H1 (cell line): Measurements from ENCODE around the gene SRCIN1. TPM values are rescaled to one million over a fixed set of nuclear protein-coding genes. Genes with fewer than 3 reads are reported as not detected.

Experiments
- CTCF ChIA-PET: fragments of 300-600 bp; sonication (Branson Sonifier 250); formaldehyde crosslinking; loops from one replicate; lab custom pipeline; 2021; ENCODE audit not compliant: partially characterized antibody; lab: Charles Lee
- POLR2A ChIA-PET: fragments of 300-600 bp; sonication (Branson Sonifier 250); formaldehyde crosslinking; loops from one replicate; lab custom pipeline; 2021; ENCODE audit warnings: inconsistent platforms; ENCODE audit not compliant: partially characterized antibody; lab: Charles Lee
- DNase-seq, 2 experiments: peaks; one replicate each; pipeline versions ENCODE4 v3.0.0 to v3.0.0-alpha.2; 2010 to 2022; ENCODE audit warnings: low spot score in 2 of 2, low read depth in 1 of 2, mixed read lengths in 1 of 2
- FAIRE-seq: peaks from 2 replicates; lab custom pipeline; 2011; peaks lifted over from hg19 to GRCh38; lab: Jason Lieb, UNC
- H2AFZ ChIP-seq: 2 replicates; pipeline ENCODE4 v1.8.1; 2012; ENCODE audit warnings: low read length, inconsistent platforms
- H2AK5ac ChIP-seq: 2 replicates; pipeline ENCODE4 v1.6.1; 2013; ENCODE audit warnings: low read depth, low read length
- H2BK120ac ChIP-seq: replicated peaks from 2 replicates; pipeline ENCODE3; 2013; ENCODE audit warnings: low read depth, low read length, inconsistent platforms
- H2BK12ac ChIP-seq: 2 replicates; pipeline ENCODE4 v1.6.1; 2013; ENCODE audit warnings: low read depth, low read length
- H2BK15ac ChIP-seq: 2 replicates; pipeline ENCODE4 v1.6.1; 2013; ENCODE audit warnings: low read length
- H2BK20ac ChIP-seq: 2 replicates; pipeline ENCODE4 v1.6.1; 2013; ENCODE audit warnings: low read length
- H2BK5ac ChIP-seq: 2 replicates; pipeline ENCODE4 v1.6.1; 2013; ENCODE audit warnings: low read depth, low read length
- H3K14ac ChIP-seq: 2 replicates; pipeline ENCODE4 v1.6.1; 2013; ENCODE audit warnings: inconsistent platforms; ENCODE audit not compliant: insufficient read length
- H3K18ac ChIP-seq: 2 replicates; pipeline ENCODE4 v1.6.1; 2013; ENCODE audit warnings: low read length; ENCODE audit errors: extremely low read depth
- H3K23ac ChIP-seq: 2 replicates; pipeline ENCODE4 v1.6.1; 2013; ENCODE audit warnings: inconsistent platforms; ENCODE audit not compliant: insufficient read length
- H3K23me2 ChIP-seq: 2 replicates; pipeline ENCODE4 v1.6.1; 2013; ENCODE audit warnings: low read depth, low read length
- H3K27ac ChIP-seq: 2 replicates; pipeline ENCODE4 v1.6.1; 2011; ENCODE audit warnings: low read depth, low read length, inconsistent platforms
- H3K27me3 ChIP-seq, 4 experiments: replicated peaks in 1 of 4; 1 replicate in 1 of 4; 2 replicates in 3 of 4; pipeline versions ENCODE4 v1.6.1 to v1.8.1; 2011 to 2013; ENCODE audit warnings: low read length in 3 of 4, mild to moderate bottlenecking in 3 of 4, inconsistent platforms in 2 of 4, mixed read lengths in 2 of 4, moderate library complexity in 1 of 4; ENCODE audit not compliant: control insufficient read depth in 3 of 4, insufficient read depth in 3 of 4; ENCODE audit errors: extremely low read depth in 1 of 4
- H3K36me3 ChIP-seq, 4 experiments: 2 replicates each; pipeline versions ENCODE4 v1.6.1 to v1.8.1; 2011 to 2013; ENCODE audit warnings: mild to moderate bottlenecking in 4 of 4, low read length in 3 of 4, moderate library complexity in 2 of 4, control low read depth in 1 of 4, inconsistent platforms in 1 of 4; ENCODE audit not compliant: insufficient read depth in 4 of 4, control insufficient read depth in 2 of 4
- H3K4ac ChIP-seq: replicated peaks from 2 replicates; pipeline ENCODE3; 2013; ENCODE audit warnings: low read length, low read depth, mixed read lengths, inconsistent platforms; ENCODE audit not compliant: insufficient read length
- H3K4me1 ChIP-seq, 4 experiments: replicated peaks in 1 of 4; 1 replicate in 1 of 4; 2 replicates in 3 of 4; pipeline versions ENCODE4 v1.6.1 to v1.8.1; 2011 to 2013; ENCODE audit warnings: low read length in 3 of 4, inconsistent platforms in 2 of 4, mixed read lengths in 1 of 4; ENCODE audit not compliant: insufficient read depth in 4 of 4, control insufficient read depth in 3 of 4
- H3K4me2 ChIP-seq, 2 experiments: 2 replicates each; pipeline versions ENCODE4 v1.6.1 to v1.8.1; 2011 to 2013; ENCODE audit warnings: low read depth in 2 of 2, low read length in 2 of 2, control low read depth in 1 of 2, inconsistent platforms in 1 of 2, mild to moderate bottlenecking in 1 of 2; ENCODE audit not compliant: insufficient read depth in 1 of 2
- H3K4me3 ChIP-seq, 4 experiments: fragments of 200-600, 300-600 bp in 1 of 4; sonication (generic), shearing (Covaris generic), sonication (Bioruptor Twin) in 1 of 4; 2 replicates each; pipeline versions ENCODE4 v1.5.1 to v1.8.1; 2011 to 2016; ENCODE audit warnings: low read length in 4 of 4, low read depth in 3 of 4, control low read depth in 2 of 4, inconsistent platforms in 2 of 4, mild to moderate bottlenecking in 2 of 4, mixed read lengths in 1 of 4, moderate library complexity in 1 of 4; ENCODE audit not compliant: insufficient read depth in 2 of 4; ENCODE audit errors: extremely low read depth in 1 of 4
- H3K56ac ChIP-seq: replicated peaks from 2 replicates; pipeline ENCODE3; 2013; ENCODE audit warnings: low read depth, mild to moderate bottlenecking, mixed read lengths, low read length, inconsistent platforms; ENCODE audit not compliant: insufficient read length
- H3K79me1 ChIP-seq: 2 replicates; pipeline ENCODE4 v1.6.1; 2013; ENCODE audit warnings: low read depth, low read length, control low read depth
- H3K79me2 ChIP-seq, 2 experiments: 2 replicates each; pipeline versions ENCODE4 v1.6.1 to v1.8.1; 2012 to 2013; ENCODE audit warnings: low read length in 2 of 2, mild to moderate bottlenecking in 2 of 2, inconsistent platforms in 1 of 2; ENCODE audit not compliant: insufficient read depth in 2 of 2, control insufficient read depth in 1 of 2
- H3K9ac ChIP-seq, 4 experiments: replicated peaks in 1 of 4; 1 replicate in 1 of 4; 2 replicates in 3 of 4; pipeline versions ENCODE4 v1.6.1 to v1.8.1; 2011 to 2013; ENCODE audit warnings: low read depth in 3 of 4, low read length in 3 of 4, control low read depth in 2 of 4, mild to moderate bottlenecking in 2 of 4, moderate library complexity in 2 of 4, inconsistent platforms in 1 of 4; ENCODE audit errors: extremely low read depth in 1 of 4
- H3K9me3 ChIP-seq, 2 experiments: 2 replicates each; pipeline versions ENCODE4 v1.6.1 to v1.8.1; 2012 to 2013; ENCODE audit warnings: mild to moderate bottlenecking in 2 of 2, moderate library complexity in 2 of 2, control low read depth in 1 of 2, inconsistent platforms in 1 of 2, low read depth in 1 of 2, low read length in 1 of 2, mixed read lengths in 1 of 2; ENCODE audit not compliant: insufficient read depth in 2 of 2
- H4K20me1 ChIP-seq, 2 experiments: replicated peaks in 1 of 2; 2 replicates each; pipeline versions ENCODE3 to v1.8.1; 2011 to 2013; ENCODE audit warnings: inconsistent platforms in 2 of 2, low read length in 2 of 2, mild to moderate bottlenecking in 1 of 2; ENCODE audit not compliant: insufficient read depth in 2 of 2, control insufficient read depth in 1 of 2
- H4K5ac ChIP-seq: 2 replicates; pipeline ENCODE4 v1.6.1; 2013; ENCODE audit warnings: low read length, low read depth, mixed read lengths, inconsistent platforms; ENCODE audit not compliant: insufficient read length
- H4K8ac ChIP-seq: 2 replicates; pipeline ENCODE4 v1.8.0; 2013; ENCODE audit warnings: mild to moderate bottlenecking, moderate library complexity, low read length, inconsistent platforms; ENCODE audit not compliant: insufficient read depth; ENCODE audit errors: extremely low read depth
- H4K91ac ChIP-seq: replicated peaks from 2 replicates; pipeline ENCODE3; 2013; ENCODE audit warnings: low read length, mixed read lengths, inconsistent platforms; ENCODE audit not compliant: insufficient read length
- ASH2L ChIP-seq: fragments of 200-600, 300-600 bp; sonication (generic); IDR thresholded peaks from one replicate; pipeline ENCODE4 v1.7.1; 2017; ENCODE audit warnings: low read length
- CREB1 ChIP-seq: IDR thresholded peaks from 2 replicates; pipeline ENCODE4 v1.6.1; 2012; ENCODE audit warnings: inconsistent platforms
- YY1 ChIP-seq: IDR thresholded peaks from 2 replicates; pipeline ENCODE4 v1.6.1; 2011; ENCODE audit warnings: low read depth, mild to moderate bottlenecking, low read length
- WGBS, 2 experiments: shearing (Covaris generic) in 1 of 2; methylation state at CpG; one replicate each; pipeline versions ENCODE4 v1.1.6 to v1.1.7; 2013 to 2015; ENCODE audit warnings: low lambda C conversion rate in 2 of 2, mixed read lengths in 2 of 2, inconsistent platforms in 1 of 2, low coverage in 1 of 2, missing lambda C conversion rate in 1 of 2; ENCODE audit not compliant: insufficient replicate concordance in 2 of 2, insufficient coverage in 1 of 2, insufficient read length in 1 of 2; ENCODE audit errors: extremely low coverage in 1 of 2, missing lambda C conversion rate in 1 of 2; 5-methylcytosine and 5-hydroxymethylcytosine counted together
- polyA plus RNA-seq, 7 experiments: library from polyadenylated mRNA; depleted of rRNA in 3 of 7; stranded (reverse) in 5 of 7; unstranded in 2 of 7; fragments of >200 nt in 5 of 7; fragments of 200-250 nt in 2 of 7; gene quantifications; 1 replicate in 5 of 7; 2 replicates in 1 of 7; 4 replicates in 1 of 7; pipeline versions ENCODE4 v1.2.1 to v1.2.3, GENCODE V29; 2011 to 2013; ENCODE audit warnings: missing spikeins in 2 of 7, mixed read lengths in 2 of 7
- total RNA-seq: library from RNA; stranded (reverse); fragmentation: NEBNext Ultra II Directional; extraction: Animal tissue kit (Norgen Biotek cat#: 25700); gene quantifications from 2 replicates; pipeline ENCODE4 v1.2.1, GENCODE V29; 2021

The SRCIN1 gene
- total and polyA plus RNA-seq, 2 of the 8 experiments (the other 6 are each of a cell fraction or from before 2014, with no cell fraction given): 2.8 to 3.8 TPM

- no peak overlapping the region for H3K56ac ChIP-seq
- no peaks in the 10 kb centered on the region for H3K79me2 ChIP-seq
- ChIA-PET CTCF (interaction anchor here (0.9 to 1.3 kb wide), 2 partner anchors 13 to 40 kb away, joined by 3 read pairs; no protein-coding TSS in a partner anchor), POLR2A (no interaction called here)
- H2BK5ac ChIP-seq: no peak overlapping the region
- H3K4me3 ChIP-seq: no peak overlapping the region
- TF ChIP-seq ASH2L: no peak
- TF ChIP-seq YY1: no peak
- no peak for TF ChIP-seq CREB1
- H3K4me2 ChIP-seq: no peak overlapping the region
- H3K79me1 ChIP-seq: no peaks in the 10 kb centered on the region
- no peaks in the 10 kb centered on the region for H3K4me1 ChIP-seq
- H3K9ac ChIP-seq: no peak overlapping the region
- no peak overlapping the region for H3K4ac ChIP-seq
- H2BK15ac ChIP-seq: no peak overlapping the region
- no peak overlapping the region for H2BK12ac ChIP-seq
- no peak overlapping the region for H3K18ac ChIP-seq
- no peaks in the 10 kb centered on the region for H3K9me3 ChIP-seq
- H2AK5ac ChIP-seq: no peak overlapping the region
- H3K14ac ChIP-seq: no peak overlapping the region
- H3K36me3 ChIP-seq: no peaks in the 10 kb centered on the region
- WGBS, 2 experiments: 97% methylated on average over 2 of the region's 2 CpGs; no CpG with 5 or more reads in 1 of the 2 experiments
- H2AFZ ChIP-seq: no peak overlapping the region
- no peak overlapping the region for H4K5ac ChIP-seq
- H2BK120ac ChIP-seq: no peak overlapping the region
- FAIRE-seq: no peak
- no peaks in the 10 kb centered on the region for H4K20me1 ChIP-seq
- no peak overlapping the region for H2BK20ac ChIP-seq
- no peak overlapping the region for H4K91ac ChIP-seq
- H3K27ac ChIP-seq: no peak overlapping the region
- H3K23me2 ChIP-seq: no peaks in the 10 kb centered on the region
- no peak overlapping the region for H3K23ac ChIP-seq
- H4K8ac ChIP-seq: no peak overlapping the region
- H3K27me3 ChIP-seq: no peaks in the 10 kb centered on the region
- no peak for DNase-seq
Measured at GRCh38 chr17:38627957-38628356, 22.2 kb upstream of the SRCIN1 start.
